MV-4-11 (cell line): ENCODE results near the gene LPP.

Experiments used
- DNase-seq: peaks from one replicate; lab custom pipeline; 2025; lab: John Stamatoyannopoulos, UW

Gene LPP

GRCh38 chr3:188706176-188706575 lies 552.2 kb downstream of the LPP start:
- DNase-seq, result no peak

- no peak for DNase-seq
Measured at GRCh38 chr3:188706599-188706998, 552.6 kb downstream of the LPP start.

- DNase-seq, result no peak
Measured at GRCh38 chr3:188707381-188708288, 553.7 kb downstream of the LPP start.

GRCh38 chr3:188711881-188712247 lies 557.9 kb downstream of the LPP start:
- no peak for DNase-seq

- DNase-seq, result peak; percentile 78
Measured at GRCh38 chr3:188712248-188712924, 558.4 kb downstream of the LPP start.

GRCh38 chr3:188712991-188713390 lies 559.0 kb downstream of the LPP start:
- DNase-seq, result no peak

- no peak for DNase-seq
Measured at GRCh38 chr3:188719545-188719944, 565.6 kb downstream of the LPP start.

- no peak for DNase-seq
Measured at GRCh38 chr3:188720215-188720614, 566.3 kb downstream of the LPP start.

- DNase-seq, result peak; percentile 12
Measured at GRCh38 chr3:188720636-188721035, 566.7 kb downstream of the LPP start.

- no peak for DNase-seq
Measured at GRCh38 chr3:188721312-188721711, 567.4 kb downstream of the LPP start.

- DNase-seq, result no peak
Measured at GRCh38 chr3:188721990-188722389, 568.0 kb downstream of the LPP start.

- DNase-seq, result no peak
Measured at GRCh38 chr3:188722963-188723362, 569.0 kb downstream of the LPP start.

GRCh38 chr3:188727052-188727451 lies 573.1 kb downstream of the LPP start:
- DNase-seq, result no peak

- no peak for DNase-seq
Measured at GRCh38 chr3:188728371-188728896, 574.5 kb downstream of the LPP start.

GRCh38 chr3:188729422-188729821 lies 575.5 kb downstream of the LPP start:
- no peak for DNase-seq

- no peak for DNase-seq
Measured at GRCh38 chr3:188734395-188734794, 580.4 kb downstream of the LPP start.

GRCh38 chr3:188739511-188739910 lies 585.6 kb downstream of the LPP start:
- DNase-seq, result no peak

GRCh38 chr3:188740010-188740409 lies 586.1 kb downstream of the LPP start:
- DNase-seq, result no peak

- DNase-seq, result no peak
Measured at GRCh38 chr3:188742755-188743550, 589.0 kb downstream of the LPP start.

GRCh38 chr3:188744166-188744565 lies 590.2 kb downstream of the LPP start:
- DNase-seq, result no peak

GRCh38 chr3:188745031-188745430 lies 591.1 kb downstream of the LPP start:
- no peak for DNase-seq

- DNase-seq, result no peak
Measured at GRCh38 chr3:188746291-188746783, 592.4 kb downstream of the LPP start.
